Measurements from ENCODE around the gene GABBR2. TPM values are rescaled to one million over a fixed set of nuclear protein-coding genes. Genes with fewer than 3 reads are reported as not detected.
A peak's percentile ranks its signal among the peaks of the same experiment; 100 is the strongest.

The GABBR2 gene
- total RNA-seq, 3 donors from 2014 or later, result not detected

GRCh38 chr9:98247831-98248657, 460.7 kb downstream of the GABBR2 start:
- DNase-seq (ENCODE audit: low spot score in 2 of 2), result no peak
- H3K4me3 ChIP-seq, result no peak overlapping the region
- H3K27me3 ChIP-seq, result no peaks in the 10 kb centered on the region
- H3K36me3 ChIP-seq, result no peaks in the 10 kb centered on the region
- H3K9me3 ChIP-seq, result no peaks in the 10 kb centered on the region
- H3K27ac ChIP-seq, result peak overlapping the region; percentile 29 to 68
- intact Hi-C loops (cut with DNase I; ENCODE audit: low total_unique reads), result no loop called here
- no peaks in the 10 kb centered on the region for H3K4me1 ChIP-seq
- TF ChIP-seq CTCF (IDR thresholded peaks at IDR 0.05) (no peak), POLR2A (IDR thresholded peaks at IDR 0.05) (no peak), POLR2AphosphoS5 (IDR thresholded peaks at IDR 0.05) (no peak)

GRCh38 chr9:98242426-98242825, 466.3 kb downstream of the GABBR2 start:
- H3K27ac ChIP-seq, result no peak overlapping the region
- no peak for DNase-seq (ENCODE audit: low spot score in 2 of 2)
- H3K4me1 ChIP-seq, result no peaks in the 10 kb centered on the region
- no peak for TF ChIP-seq POLR2AphosphoS5 (IDR thresholded peaks at IDR 0.05)
- no peak for TF ChIP-seq CTCF (IDR thresholded peaks at IDR 0.05)
- TF ChIP-seq POLR2A (IDR thresholded peaks at IDR 0.05), result no peak
- no peak overlapping the region for H3K4me3 ChIP-seq
- H3K27me3 ChIP-seq, result no peaks in the 10 kb centered on the region
- H3K9me3 ChIP-seq, result no peaks in the 10 kb centered on the region
- intact Hi-C loops (cut with DNase I; ENCODE audit: low total_unique reads), result no loop called here
- no peaks in the 10 kb centered on the region for H3K36me3 ChIP-seq

GRCh38 chr9:98241357-98242300, 467.1 kb downstream of the GABBR2 start:
- intact Hi-C loops (cut with DNase I; ENCODE audit: low total_unique reads), result no loop called here
- TF ChIP-seq POLR2AphosphoS5 (IDR thresholded peaks at IDR 0.05) (no peak), CTCF (IDR thresholded peaks at IDR 0.05) (no peak), POLR2A (IDR thresholded peaks at IDR 0.05) (no peak)
- Histone ChIP-seq H3K27me3 (no peaks in the 10 kb centered on the region), H3K9me3 (no peaks in the 10 kb centered on the region), H3K27ac (no peak overlapping the region), H3K4me1 (no peaks in the 10 kb centered on the region), H3K4me3 (no peak overlapping the region), H3K36me3 (no peaks in the 10 kb centered on the region)
- no peak for DNase-seq (ENCODE audit: low spot score in 2 of 2)

GRCh38 chr9:98240475-98240874, 468.3 kb downstream of the GABBR2 start:
- Histone ChIP-seq H3K4me3 (no peak overlapping the region), H3K27ac (no peak overlapping the region), H3K27me3 (no peaks in the 10 kb centered on the region), H3K9me3 (no peaks in the 10 kb centered on the region), H3K36me3 (no peaks in the 10 kb centered on the region), H3K4me1 (no peaks in the 10 kb centered on the region)
- no peak for DNase-seq (ENCODE audit: low spot score in 2 of 2)
- TF ChIP-seq CTCF (IDR thresholded peaks at IDR 0.05), result no peak
- TF ChIP-seq POLR2AphosphoS5 (IDR thresholded peaks at IDR 0.05), result no peak
- TF ChIP-seq POLR2A (IDR thresholded peaks at IDR 0.05), result no peak
- intact Hi-C loops (cut with DNase I; ENCODE audit: low total_unique reads), result no loop called here

Other genes starting within 250 kb of the GABBR2 start
- gene ANKS6, start 87.6 kb upstream of the GABBR2 start, total RNA-seq, result 10 to 100 TPM in 2 of 3 donors, 1 to 10 TPM in 1; 5.6 to 23.3 (median 17.3) TPM
- gene GALNT12, start 98.7 kb upstream of the GABBR2 start, total RNA-seq, result 1 to 10 TPM; 2.6 to 6.6 (median 3.9) TPM
- gene COL15A1, start 235.0 kb upstream of the GABBR2 start, total RNA-seq, result 10 to 100 TPM; 13.9 to 47.8 (median 32.4) TPM

Data from breast epithelium (tissue), 4 donors.